Activated effector memory CD4-positive, alpha-beta T cell treated with Interleukin-2 at 50 U/mL for 16 hours (primary cell): ENCODE results near the gene LDAH.

ENCODE experiments used
- DNase-seq: peaks from one replicate; pipeline ENCODE4 v3.0.0-alpha.2; 2020

Gene LDAH

GRCh38 chr2:20650877-20651730 is 171.8 kb downstream of the LDAH start, which contains the start of gene HS1BP3:
HS1BP3 (minus strand) TSS chr2:20651098; CDS start chr2:20651063, 35 bp downstream.
- DNase-seq = peak; percentile 87

DNA sequence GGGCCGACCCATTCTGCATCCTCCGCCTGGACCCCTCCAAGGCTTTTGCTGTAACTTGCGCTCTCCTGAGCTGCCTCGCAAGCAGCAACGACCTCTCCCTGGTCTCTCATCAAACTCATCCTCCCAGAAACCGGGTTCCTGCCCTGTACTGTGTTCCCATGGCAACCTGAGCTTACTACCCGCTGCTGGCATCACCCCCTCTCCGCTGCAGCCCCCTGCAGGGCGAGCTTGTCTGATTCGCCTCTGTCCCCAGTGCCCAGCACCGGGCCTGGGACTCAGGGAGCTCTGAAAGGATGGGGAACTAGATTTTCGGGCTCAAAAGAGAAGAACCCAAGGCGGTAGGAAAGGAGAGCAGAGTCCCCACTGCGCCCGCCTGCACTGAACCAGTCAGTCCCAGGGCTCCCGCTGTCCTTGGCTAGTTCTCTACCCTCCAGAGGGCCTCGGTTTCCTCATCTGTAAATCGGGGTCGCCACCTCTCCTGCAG is 172.5 kb downstream of the LDAH start:
- no peak for DNase-seq

GRCh38 chr2:20649976-20650375 is 172.9 kb downstream of the LDAH start:
- no peak for DNase-seq

DNA sequence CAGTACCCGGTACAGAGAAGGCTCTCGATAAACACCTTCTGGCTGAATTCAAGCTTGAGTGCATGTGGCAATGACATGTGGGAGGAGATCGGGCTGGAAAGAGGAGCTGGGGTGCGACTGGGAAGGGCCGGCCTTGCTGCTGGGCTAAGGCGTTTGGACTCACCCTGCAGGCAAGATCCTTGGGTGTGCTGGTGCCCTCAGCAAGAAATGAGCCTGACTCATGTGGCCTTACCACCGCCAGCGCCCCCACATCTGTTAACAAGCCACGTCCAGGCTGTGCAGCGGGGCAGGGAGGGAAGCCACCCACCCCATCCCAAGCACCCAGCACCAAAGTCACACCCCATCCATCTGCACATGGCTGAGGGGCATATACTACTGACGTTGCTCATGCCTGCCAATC is 173.3 kb downstream of the LDAH start:
- DNase-seq = no peak

DNA sequence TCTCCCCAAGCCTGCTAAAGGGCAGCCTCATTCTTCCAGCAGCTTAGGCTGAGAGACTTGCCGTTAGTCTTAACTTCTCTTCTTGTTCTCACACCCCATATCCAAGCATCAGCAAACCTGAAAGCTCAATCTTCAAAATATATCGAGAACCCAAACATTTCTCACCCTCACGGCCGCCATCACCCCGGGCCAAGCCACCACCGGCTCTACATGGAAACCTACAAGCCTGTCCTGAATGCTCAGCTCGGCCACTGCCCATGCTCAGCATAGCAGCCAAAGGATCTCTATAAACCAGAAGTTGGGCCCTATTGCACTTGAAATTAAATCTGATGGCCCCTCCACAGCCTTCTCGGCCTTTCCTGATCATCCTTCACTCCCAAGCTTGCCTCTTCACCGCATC is 174.1 kb downstream of the LDAH start:
- DNase-seq = no peak

- DNase-seq = no peak
Observed at GRCh38 chr2:20648206-20648605, 174.7 kb downstream of the LDAH start.

- no peak for DNase-seq
Observed at GRCh38 chr2:20647738-20648137, 175.2 kb downstream of the LDAH start.

- DNase-seq = no peak
Observed at GRCh38 chr2:20647211-20647610, 175.7 kb downstream of the LDAH start.

- no peak for DNase-seq
Observed at GRCh38 chr2:20646446-20646845, 176.5 kb downstream of the LDAH start.

GRCh38 chr2:20645761-20646160 is 177.1 kb downstream of the LDAH start:
- no peak for DNase-seq

DNA sequence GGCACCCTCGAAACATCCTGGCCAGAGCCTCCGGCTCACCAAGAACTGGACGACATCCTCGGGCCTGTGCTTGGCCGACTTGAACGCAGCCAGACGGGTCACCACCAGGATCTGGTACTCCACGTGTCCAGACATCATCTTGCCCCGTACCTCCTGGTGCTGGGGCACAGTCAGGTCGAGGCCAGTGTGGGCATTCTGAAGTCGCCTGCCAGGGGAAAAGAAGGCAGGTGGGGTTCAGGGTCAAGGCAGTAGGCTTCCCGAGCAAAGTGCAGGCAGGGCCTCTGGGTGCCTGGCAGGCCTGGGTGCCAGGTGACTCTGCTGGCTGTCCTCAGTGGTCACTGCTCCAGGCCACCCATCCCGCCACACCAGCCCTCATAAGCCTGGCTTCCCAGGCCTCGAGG is 177.6 kb downstream of the LDAH start:
- no peak for DNase-seq

DNA sequence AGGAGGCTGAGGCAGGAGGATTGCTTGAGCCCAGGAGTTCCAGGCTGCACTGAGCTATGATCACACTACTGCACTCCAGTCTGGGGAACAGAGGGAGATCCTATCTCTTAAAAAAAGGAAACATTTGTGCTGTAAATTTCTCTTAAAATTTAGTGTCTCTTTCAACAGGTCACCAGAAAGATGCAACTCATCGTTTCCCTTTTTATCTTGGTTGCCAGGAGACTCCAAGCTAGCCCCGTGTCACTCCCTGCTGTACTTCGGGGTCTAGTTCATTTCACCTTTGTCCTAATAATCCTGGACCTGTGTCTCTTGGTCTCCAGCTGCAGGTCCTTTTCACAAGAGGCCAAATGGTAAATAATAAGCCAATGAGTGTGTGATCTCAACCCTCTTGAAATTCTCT is 179.1 kb downstream of the LDAH start:
- DNase-seq = no peak

DNA sequence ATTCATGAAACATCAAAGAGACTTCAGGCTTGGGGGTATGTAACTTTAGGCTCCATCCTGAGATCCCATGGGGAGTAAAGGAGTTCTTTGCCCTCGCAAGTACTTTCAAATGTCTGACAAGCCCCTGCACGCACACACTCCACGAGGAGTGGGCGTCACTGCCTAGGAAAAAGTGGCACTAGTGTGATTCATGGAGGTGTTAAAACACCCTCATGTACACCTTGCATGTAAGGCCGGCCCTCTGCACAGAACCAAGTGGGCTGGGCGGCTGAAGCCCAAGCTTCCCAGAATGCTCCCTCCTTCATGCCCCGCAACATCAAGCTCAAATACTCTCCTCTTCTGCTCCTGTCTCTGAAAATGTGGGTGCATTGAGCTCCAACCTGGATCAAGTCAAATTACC is 179.8 kb downstream of the LDAH start:
- no peak for DNase-seq

DNA sequence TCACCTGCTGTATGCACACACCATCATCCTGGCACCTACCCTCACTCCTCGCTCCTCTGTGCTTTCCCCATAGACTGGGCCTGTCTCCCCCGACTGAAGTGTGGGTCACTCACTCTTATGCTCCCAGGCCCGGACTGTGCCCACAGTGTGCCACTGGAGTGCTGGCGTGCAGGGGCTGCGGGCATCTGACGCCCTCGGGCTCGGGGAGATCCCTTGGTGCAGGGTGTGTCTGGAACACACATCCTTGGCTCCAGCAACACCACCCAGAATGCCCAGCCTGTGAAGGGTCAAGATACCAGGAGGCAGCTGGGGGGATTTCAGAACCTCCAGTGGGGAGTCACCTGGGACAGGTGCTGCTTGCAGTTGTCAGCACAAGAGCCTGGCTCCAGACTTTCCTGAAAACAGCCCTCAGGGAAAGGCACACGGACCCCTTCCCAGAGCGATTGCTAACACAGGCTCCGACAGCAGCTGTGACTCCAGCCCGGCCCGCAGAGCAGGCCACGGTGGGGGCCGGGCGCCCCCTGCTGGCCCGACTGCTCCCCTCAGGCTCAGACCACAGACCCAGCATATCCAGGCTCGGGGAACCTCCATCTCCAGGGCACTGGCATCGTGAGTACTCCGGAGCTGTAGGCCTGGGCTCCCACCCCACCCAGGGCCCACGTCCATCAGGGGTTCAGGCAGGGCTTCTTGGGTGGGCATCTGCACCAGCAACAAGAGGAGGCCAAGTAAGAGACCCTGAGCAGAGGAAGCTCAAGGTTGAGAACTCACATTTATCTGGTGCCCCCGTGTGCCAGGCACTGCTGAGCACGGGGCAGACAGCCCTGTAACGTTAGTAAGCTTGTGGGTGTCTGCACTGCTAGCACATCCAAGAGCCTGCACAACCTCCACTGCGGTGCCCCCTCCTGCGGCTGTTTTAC is 180.6 kb downstream of the LDAH start:
- DNase-seq = peak; percentile 61

DNA sequence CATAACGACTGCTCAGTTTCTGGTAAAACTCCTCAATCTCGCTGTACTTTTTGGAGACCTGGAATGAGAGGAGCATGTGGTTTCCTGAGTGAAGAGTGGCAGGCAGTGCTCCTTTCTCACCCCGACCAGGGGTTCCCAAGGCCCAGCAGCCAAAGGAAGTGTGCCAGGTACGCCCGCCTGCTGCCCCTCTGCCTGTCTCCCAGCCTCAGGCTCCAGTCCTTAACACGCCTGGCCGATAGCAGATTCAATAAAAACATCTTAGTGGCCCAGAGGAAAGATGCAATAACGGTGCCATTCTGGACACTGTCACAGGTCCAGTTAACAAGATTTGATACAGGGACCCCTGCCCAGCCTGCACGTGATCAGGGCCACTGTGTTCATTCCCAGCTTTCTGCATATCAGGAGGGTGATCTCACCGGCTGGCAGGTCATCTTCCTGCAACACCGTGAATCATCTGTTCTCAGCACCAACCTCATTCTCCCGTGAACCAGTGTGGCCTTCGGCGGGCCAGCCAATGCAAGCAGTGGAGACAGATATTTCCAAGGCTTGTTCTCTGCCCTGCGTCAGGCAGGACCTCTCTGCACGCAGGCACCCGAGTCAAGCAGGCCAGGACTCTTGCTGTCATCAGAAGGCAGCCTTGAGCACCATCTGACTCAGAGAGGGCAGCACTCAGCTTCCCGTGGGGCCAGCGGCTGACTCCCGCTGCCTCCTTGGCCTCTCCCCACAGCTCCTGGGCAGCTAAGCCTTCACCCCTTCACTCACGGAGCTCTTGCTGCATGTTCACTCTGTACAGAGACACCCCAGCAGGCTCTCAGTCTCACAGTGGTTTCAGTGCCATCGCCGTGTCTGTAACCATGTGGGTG is 181.5 kb downstream of the LDAH start:
- no peak for DNase-seq

DNA sequence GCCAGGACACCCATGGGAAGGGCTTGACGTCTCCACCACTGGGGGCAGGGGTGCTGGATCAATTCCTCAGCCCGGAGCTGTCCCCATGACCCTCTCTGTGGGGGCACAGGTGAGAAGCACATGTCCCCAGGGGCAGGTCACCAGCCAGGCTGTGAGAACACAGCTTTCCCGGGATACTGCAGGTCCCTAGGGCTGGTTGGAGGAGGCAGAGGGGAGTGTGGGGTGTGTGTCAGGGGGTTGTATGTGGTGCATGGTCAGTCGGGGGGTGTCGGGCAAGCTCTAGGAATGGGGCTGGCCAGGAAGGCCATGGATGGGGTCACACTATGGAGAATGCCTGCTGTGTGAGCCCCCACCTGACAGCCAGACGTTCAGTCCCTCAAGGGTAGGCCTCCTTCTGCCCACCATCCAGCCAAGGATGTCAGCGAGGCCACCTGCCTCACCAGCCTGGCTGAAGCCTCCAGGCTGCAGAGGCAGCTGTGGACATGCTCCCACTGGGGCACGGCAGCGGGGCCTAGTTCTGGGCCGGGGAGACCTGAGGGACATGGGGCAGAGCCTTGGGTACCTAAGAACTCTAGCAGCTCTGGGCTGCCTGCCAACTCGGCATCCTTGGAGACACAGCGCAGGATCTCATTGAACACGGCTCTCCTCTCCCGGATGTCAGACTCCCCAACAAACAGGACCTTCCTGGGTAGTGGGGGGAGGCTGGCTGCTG is 182.3 kb downstream of the LDAH start:
- DNase-seq = no peak

DNA sequence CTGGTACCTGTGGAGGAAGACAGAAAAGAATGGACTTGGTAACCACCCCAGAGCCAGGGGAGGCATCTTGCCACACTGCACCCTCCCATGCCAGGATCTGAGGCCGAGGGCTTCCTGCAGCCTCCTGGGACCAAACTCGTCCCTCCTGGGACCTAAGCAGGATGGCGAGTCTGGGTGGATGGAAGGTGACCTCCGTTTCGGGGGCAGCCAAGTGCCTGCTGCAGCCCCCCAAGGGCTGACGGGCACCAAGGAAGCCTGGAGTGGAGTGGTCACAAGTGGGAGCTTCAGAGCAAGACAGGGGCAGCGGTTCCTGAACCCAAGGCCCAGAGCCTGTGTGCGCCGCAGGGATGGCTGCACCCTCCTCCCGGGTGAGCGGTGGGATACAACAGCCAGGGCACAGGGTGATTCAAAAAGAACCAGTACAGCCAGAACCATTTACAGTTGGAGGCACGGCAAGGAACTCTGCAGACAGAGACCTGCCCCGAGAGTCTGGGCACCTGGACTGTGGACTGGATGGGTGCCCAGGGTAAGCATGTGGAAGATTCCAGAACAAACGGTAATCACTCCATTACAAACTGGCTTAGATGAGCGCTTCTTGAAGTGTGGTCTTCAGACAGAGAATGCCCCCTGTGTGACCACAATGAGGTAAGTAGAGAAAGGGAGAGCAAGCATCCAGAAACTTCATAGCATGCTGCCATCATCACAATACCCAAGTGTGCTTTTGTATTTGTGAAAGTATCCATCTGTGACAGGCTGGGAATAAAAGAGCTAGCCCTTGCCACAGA is 184.1 kb downstream of the LDAH start:
- DNase-seq = no peak

DNA sequence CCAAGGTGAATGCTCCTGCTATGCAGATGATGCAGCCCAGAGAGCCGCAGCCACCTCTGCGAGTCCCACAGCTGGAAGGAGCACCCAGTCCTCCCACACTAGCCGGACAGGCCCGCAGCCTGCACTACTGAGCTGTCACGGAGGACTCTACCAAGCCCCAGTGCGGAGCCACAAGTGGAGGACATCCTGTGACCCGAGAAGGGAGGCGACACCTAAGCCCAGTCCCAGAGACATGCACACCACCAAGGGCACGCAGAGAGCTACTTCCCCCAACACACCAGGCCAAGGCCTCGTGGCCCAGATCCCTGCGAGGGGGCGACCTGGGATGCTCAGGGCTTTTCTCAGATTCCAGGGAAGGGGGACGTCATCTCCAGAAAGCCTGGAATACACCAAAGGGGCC is 184.9 kb downstream of the LDAH start:
- DNase-seq = no peak

GRCh38 chr2:20637147-20637546 is 185.8 kb downstream of the LDAH start:
- no peak for DNase-seq

DNA sequence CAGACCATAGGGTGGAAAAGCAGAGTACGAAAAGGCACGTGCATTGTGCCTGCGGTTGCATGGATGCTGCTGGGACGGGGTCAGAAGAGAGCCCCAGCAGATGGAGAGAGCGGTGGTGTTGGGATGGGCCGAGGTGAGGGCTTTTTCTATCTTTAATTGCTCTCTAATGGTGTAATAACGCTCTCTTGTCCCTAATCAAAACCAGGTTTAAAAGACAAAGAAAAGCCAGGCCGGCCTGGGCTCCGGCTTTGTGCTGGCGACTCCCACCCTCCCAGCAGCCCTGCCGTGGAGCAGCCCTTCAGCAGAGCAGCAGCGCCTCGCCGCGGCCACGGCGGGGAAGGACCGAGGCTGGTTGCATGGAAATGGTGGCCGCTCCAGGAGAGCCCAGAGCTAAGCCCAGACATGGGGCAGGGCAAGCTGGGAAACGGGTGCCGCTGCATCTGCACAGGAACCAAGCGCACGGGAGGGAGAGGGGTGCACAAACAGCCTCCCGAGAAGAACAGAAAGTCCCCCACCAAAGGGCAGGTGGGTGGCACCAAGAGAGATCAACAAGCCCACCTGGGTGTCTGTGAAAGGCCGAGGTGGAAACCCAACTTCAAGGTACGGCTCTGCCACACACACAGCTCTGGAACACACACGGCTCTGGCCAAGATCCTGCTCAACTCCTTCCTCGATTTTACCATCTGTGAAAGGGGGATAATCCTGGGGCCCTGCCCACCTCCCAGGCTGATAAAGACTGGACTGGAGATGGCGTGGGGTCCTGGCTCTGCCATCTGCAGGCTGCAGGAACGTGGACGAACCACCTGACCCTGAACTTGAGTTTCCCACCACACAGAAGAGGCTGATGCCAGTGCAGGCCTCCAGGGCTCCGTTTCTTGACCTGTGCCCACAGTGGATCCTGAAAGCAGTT is 187.0 kb downstream of the LDAH start:
- DNase-seq = no peak
